HG02981 (cell line): ENCODE data around the gene ANTKMT.

Experiments
- ATAC-seq: cut with Tn5 transposase; IDR thresholded peaks from one replicate; pipeline ENCODE4 v1.9.1; 2021; ENCODE audit warnings: mild to moderate bottlenecking, moderate library complexity; ENCODE audit not compliant: unreplicated experiment

Gene ANTKMT

GRCh38 chr16:761625-762513, 40.9 kb downstream of the ANTKMT start:
- no peak for ATAC-seq

DNA sequence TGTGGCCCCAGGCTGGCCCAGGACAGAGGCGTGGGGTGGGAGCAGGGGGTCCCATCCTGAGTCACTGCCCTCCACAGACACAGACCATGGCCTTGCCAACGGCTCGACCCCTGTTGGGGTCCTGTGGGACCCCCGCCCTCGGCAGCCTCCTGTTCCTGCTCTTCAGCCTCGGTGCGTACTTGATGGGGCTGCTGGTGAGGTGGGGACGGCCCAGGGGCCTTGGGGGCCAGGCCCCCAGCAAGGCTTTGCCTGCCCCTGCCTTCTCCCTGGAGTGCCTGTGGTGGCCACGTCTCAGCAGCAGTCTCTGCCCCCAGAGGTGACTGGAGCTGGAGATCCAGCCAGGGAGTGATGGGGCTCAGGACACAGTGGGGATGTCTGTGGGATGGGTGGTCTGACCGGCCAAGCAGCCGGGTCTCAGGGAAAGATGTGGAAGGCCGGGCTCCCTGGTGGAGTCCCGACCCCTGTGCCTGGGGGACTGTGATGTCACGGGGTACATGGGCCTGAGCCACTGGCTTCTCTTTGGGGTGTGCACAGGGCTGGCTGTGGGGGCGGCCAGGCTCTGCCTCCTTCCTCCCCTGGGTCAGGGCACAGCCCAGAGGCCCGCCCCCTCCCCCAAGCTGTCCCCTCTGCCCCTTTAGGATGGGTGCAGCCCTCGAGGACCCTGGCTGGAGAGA, 41.8 kb downstream of the ANTKMT start:
- ATAC-seq: no peak

- ATAC-seq: no peak
Measured at GRCh38 chr16:763369-764183, 42.6 kb downstream of the ANTKMT start.

GRCh38 chr16:764184-764750, 43.3 kb downstream of the ANTKMT start:
- ATAC-seq: no peak

DNA sequence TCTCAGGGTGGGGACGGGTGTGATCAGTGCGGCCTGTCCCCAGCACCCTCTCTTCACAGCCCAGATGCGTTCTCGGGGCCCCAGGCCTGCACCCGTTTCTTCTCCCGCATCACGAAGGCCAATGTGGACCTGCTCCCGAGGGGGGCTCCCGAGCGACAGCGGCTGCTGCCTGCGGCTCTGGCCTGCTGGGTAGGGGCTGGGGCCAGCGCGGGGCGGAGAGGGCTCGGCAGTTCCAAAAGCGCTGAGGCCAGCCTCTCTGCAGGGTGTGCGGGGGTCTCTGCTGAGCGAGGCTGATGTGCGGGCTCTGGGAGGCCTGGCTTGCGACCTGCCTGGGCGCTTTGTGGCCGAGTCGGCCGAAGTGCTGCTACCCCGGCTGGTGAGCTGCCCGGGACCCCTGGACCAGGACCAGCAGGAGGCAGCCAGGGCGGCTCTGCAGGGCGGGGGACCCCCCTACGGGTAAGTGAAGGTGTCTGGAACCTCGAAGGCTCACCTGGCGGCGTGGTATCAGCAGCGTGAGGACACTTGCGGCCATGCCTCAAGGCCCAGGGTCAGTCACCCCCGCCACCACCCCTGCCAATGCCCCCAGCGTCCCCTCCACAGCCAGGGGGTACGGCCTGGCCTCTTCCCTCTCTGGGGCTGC, 44.0 kb downstream of the ANTKMT start:
- no peak for ATAC-seq

- ATAC-seq: no peak
Measured at GRCh38 chr16:765488-765865, 44.5 kb downstream of the ANTKMT start.

- no peak for ATAC-seq
Measured at GRCh38 chr16:766008-766819, 45.3 kb downstream of the ANTKMT start.

DNA sequence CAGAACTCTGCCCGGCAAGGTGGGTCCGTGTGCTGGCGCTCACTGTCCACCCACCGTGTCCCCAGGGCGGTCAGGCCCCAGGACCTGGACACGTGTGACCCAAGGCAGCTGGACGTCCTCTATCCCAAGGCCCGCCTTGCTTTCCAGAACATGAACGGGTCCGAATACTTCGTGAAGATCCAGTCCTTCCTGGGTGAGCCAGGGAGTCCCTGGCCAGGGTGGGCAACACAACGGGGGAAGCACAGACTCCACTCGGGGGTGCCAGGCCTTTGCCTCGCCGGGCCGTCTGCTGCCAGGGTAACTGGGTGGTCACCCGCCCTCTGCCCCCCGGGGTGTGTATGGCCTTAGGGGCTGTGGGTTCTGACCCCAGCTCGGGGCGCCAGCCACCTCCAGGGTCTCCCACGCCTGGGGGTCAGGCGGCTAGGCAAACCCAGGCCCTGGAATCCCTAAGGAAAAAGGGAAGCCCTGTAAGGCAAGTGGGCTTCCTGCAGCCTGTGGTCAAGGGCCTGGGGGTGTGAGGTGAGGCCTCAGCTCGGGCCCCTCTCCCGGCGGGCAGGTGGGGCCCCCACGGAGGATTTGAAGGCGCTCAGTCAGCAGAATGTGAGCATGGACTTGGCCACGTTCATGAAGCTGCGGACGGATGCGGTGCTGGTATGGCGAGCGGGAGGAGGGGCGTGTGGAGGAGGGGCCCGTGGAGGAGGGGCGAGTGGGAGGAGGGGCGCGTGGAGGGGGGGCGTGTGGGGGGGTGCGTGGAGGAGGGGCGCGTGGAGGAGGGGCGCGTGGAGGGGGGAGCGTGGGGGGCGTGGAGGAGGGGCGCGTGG, 46.1 kb downstream of the ANTKMT start:
- ATAC-seq: no peak

DNA sequence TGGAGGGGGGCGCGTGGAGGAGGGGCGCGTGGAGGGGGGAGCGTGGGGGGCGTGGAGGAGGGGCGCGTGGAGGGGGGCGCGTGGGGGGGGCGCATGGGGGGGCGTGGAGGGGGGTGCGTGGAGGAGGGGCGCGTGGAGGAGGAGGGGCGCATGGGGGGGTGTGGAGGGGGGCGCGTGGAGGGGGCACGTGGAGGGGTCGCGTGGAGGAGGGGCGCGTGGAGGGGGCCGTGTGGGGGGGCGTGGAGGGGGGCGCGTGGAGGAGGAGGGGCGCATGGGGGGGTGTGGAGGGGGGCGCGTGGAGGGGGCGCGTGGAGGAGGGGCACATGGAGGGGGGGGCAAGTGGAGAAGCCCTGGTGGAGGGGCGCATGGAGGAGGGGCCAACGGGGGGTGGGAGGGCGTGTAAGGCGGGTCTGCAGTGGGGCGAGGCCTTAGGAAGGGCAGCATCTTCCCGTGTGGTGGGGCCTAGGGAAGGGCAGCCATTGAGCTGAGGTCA, 46.8 kb downstream of the ANTKMT start:
- no peak for ATAC-seq

GRCh38 chr16:768428-768827, 47.5 kb downstream of the ANTKMT start:
- ATAC-seq: no peak

DNA sequence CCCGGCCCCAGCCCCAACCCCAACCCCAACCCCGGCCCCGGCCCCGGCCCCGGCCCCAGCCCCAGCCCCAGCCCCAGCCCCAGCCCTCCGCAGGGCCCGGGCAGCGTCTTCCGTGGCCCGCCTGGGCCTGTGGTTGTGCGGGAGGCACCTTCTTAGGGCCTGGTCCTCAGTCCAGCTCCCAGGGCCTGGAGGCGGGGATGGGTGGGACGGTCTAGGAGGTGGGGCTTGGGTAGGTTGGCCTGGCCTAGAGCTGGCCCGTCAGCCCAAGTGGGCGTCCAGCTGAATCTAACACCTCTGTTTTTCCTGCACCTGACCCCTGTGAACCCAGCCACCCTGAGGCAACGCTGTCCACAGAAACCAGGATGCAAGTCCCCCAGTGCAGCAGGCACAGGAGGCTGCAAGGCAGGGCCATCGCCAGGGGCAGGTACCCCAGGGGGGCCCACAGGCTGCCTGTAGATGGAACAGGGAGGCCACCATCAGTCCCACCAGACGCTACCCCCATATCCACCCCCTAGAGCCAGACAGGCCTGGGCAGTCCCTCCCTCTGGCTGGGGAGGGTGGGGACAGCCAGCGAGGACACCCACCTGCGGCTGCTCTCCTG, 48.3 kb downstream of the ANTKMT start:
- no peak for ATAC-seq

- ATAC-seq: no peak
Measured at GRCh38 chr16:769934-770333, 49.0 kb downstream of the ANTKMT start.

DNA sequence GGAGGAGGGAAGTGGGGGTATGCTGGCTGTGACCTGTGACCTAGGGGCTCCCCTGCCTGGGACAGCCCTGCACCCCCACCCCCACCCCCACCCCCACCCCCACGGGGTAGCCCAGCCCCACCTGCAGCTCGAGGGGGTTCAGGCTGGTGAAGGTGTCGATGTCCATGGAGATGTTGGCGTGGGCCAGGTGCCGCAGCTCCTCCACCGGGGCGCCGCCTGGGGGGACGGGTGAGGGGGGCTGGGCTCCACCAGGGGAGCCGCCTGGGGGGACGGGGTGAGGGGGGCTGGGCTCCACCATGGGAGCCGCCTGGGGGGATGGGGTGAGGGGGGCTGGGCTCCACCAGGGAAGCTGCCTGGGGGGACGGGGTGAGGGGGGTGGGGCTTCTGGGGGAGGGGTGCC, 49.5 kb downstream of the ANTKMT start:
- no peak for ATAC-seq
